PFSK-1 (cell line): ENCODE measurements around the gene POLR1D.

Experiments
- FOXP2 ChIP-seq: optimal IDR thresholded peaks from 2 replicates; pipeline ENCODE3; 2011; ENCODE audit warnings: borderline replicate concordance, control low read depth, inconsistent platforms; ENCODE audit not compliant: insufficient read depth; ENCODE audit errors: extremely low read length, extremely low read depth
- POLR2AphosphoS5 ChIP-seq: IDR thresholded peaks from 2 replicates; pipeline ENCODE4 v1.6.1; 2012; ENCODE audit warnings: low read depth, mild to moderate bottlenecking, control low read depth, low read length, moderate library complexity
- SIN3A ChIP-seq: IDR thresholded peaks from 2 replicates; pipeline ENCODE4 v1.6.1; 2012; ENCODE audit warnings: mild to moderate bottlenecking, low read length, moderate library complexity, borderline replicate concordance; ENCODE audit not compliant: insufficient read depth
- TAF1 ChIP-seq: IDR thresholded peaks from 2 replicates; pipeline ENCODE4 v1.6.1; 2012; ENCODE audit warnings: low read length, control low read depth, borderline replicate concordance; ENCODE audit not compliant: insufficient read depth
- TF ChIP-seq, protein P1 (sequence below), 2 experiments: IDR thresholded peaks; 2 replicates each; pipeline versions ENCODE4 v1.6.1 to v1.8.0; 2011 to 2012; ENCODE audit warnings: low read depth in 2 of 2, low read length in 2 of 2, control low read depth in 1 of 2, inconsistent platforms in 1 of 2, mild to moderate bottlenecking in 1 of 2, moderate library complexity in 1 of 2; ENCODE audit not compliant: insufficient read depth in 1 of 2

POLR1D gene

DNA sequence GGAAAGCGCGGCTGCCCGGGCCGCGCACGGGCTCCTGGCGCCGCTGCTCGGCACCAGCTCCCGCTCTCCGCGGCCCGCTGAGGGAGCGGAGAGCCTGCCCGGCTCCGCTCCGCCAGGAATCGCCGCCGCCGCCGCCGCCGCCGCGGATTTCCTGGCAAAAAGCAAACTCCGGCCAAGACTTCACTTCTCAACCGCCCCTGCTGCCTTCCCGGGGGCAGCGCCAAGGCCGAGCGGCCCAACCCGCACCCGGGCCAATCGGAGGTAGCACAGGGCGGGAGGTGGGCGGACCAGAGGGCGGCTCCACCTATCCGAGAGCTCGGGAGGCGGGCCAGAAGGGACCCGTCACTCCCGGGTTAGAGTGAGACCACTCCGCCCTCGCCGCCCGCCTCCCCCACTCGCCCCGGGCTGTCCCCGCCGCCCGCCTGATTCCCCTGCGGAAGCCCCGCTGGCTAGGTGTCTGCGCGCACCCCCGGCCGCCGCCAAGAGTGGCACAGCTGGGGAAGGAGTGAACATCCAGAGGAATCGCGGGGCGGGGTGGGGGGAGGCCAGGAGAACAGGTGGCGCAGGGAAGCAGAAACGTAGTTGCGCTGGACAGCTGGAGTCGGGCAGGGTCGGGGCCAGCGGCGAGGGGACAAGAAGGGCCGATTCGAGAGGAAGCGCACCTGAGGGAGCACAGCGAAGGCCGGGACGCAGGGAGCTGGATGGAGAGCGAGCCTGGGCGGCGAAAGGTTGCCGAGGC is 1.1 kb upstream of the POLR1D start, which contains the start of gene LNX2:
TSS of gene LNX2 (minus strand) at position 153 of the 739 bp plus-strand sequence. CDS start 38,826 bp downstream, outside the sequence.
- TF ChIP-seq, protein P1, sequence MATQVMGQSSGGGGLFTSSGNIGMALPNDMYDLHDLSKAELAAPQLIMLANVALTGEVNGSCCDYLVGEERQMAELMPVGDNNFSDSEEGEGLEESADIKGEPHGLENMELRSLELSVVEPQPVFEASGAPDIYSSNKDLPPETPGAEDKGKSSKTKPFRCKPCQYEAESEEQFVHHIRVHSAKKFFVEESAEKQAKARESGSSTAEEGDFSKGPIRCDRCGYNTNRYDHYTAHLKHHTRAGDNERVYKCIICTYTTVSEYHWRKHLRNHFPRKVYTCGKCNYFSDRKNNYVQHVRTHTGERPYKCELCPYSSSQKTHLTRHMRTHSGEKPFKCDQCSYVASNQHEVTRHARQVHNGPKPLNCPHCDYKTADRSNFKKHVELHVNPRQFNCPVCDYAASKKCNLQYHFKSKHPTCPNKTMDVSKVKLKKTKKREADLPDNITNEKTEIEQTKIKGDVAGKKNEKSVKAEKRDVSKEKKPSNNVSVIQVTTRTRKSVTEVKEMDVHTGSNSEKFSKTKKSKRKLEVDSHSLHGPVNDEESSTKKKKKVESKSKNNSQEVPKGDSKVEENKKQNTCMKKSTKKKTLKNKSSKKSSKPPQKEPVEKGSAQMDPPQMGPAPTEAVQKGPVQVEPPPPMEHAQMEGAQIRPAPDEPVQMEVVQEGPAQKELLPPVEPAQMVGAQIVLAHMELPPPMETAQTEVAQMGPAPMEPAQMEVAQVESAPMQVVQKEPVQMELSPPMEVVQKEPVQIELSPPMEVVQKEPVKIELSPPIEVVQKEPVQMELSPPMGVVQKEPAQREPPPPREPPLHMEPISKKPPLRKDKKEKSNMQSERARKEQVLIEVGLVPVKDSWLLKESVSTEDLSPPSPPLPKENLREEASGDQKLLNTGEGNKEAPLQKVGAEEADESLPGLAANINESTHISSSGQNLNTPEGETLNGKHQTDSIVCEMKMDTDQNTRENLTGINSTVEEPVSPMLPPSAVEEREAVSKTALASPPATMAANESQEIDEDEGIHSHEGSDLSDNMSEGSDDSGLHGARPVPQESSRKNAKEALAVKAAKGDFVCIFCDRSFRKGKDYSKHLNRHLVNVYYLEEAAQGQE (IDR thresholded peaks at IDR 0.05; ENCODE audit: insufficient read depth in 1 of 2, low read depth in 2 of 2, low read length in 2 of 2), result no peak
- TF ChIP-seq SIN3A, result peak; percentile 13; the same call in 1 of the 2 replicates

DNA sequence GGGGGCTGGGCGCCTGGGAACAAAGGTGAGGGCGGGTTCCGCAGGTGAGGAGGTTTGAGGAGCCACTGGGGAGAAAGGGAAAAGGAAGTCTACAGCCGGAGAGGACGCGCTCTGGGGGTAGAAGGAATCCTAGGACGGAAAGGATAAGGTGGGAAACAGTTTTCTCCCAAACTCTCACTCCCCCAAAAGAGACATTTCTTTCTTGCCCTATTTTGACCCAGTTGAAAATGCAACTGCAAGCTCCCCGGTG is 651 bp upstream of the POLR1D start:
- TF ChIP-seq SIN3A, result no peak
- no peak for TF ChIP-seq TAF1
- no peak for TF ChIP-seq POLR2AphosphoS5
- TF ChIP-seq FOXP2, result no peak
- TF ChIP-seq, protein P1 (IDR thresholded peaks at IDR 0.05; ENCODE audit: insufficient read depth in 1 of 2, low read depth in 2 of 2, low read length in 2 of 2), result no peak

DNA sequence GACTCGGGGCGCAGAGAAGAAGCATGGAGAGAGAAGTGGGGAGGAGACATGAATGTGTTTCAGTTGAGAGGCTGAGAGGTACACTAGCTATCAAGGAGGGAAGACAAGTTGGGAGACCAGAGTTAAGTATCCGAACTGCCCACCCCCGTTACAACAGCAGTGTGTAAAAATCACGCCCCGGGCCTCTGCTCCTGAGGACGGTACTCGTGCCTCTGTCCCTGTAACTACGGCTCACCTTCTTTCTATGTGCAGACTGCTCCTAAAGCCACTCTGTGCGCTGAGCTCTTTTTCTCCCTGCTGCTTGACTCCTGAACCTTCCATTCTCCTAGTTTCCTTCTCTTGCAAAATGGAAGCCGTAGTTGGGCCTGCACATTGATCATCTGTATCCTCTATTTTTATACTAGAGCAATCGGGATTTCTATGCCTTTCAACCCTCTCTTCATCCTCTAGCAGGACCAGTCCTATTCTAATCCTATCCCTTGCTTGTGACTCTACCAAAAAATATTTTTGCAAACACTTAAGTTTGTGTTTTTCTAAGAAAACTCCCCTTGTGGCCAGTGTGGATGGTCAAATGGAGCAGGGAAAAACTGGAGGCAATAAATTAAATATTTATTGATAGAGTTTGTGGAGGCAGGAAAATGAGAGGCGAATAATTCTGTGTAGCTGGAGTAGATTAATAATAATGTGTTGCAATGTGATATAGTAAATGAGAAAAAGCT is 569 bp downstream of the POLR1D start:
- TF ChIP-seq SIN3A (no peak), POLR2AphosphoS5 (no peak; the same call in 1 of the 2 replicates), FOXP2 (no peak), TAF1 (no peak)
- TF ChIP-seq, protein P1 (IDR thresholded peaks at IDR 0.05; ENCODE audit: insufficient read depth in 1 of 2, low read depth in 2 of 2, low read length in 2 of 2), result no peak

DNA sequence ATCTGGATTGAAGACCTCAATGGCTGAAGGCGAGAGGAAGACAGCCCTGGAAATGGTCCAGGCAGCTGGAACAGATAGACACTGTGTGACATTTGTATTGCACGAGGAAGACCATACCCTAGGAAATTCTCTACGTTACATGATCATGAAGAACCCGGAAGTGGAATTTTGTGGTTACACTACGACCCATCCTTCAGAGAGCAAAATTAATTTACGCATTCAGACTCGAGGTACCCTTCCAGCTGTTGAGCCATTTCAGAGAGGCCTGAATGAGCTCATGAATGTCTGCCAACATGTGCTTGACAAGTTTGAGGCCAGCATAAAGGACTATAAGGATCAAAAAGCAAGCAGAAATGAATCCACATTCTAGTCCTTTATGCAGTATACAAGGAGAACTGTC is 1.2 kb downstream of the POLR1D start:
- TF ChIP-seq, protein P1 (IDR thresholded peaks at IDR 0.05; ENCODE audit: insufficient read depth in 1 of 2, low read depth in 2 of 2, low read length in 2 of 2), result no peak
- TF ChIP-seq SIN3A (no peak), FOXP2 (no peak), TAF1 (no peak), POLR2AphosphoS5 (no peak)

DNA sequence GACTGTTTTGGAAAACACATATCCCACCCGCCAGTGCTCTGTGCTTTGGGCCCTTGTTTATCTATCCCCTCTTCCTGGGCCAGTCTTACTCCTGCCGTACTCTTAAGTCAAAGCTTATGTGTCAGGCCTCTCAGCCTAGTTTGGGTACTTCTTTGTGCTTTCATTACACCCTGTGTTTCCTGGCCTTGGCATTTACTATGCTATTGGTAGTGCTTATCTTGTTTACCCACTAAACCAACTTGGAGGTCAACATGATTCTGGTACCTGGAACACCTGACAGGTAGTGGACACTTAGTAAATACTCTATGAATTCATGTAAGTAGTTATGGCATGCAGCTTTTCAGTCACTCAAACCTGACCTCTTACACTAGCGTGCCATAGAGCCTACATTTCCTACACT is 2.4 kb downstream of the POLR1D start:
- no peak for TF ChIP-seq TAF1
- TF ChIP-seq SIN3A, result no peak
- TF ChIP-seq, protein P1 (IDR thresholded peaks at IDR 0.05; ENCODE audit: insufficient read depth in 1 of 2, low read depth in 2 of 2, low read length in 2 of 2), result no peak
- TF ChIP-seq FOXP2, result no peak
- no peak for TF ChIP-seq POLR2AphosphoS5
